Measurements from ENCODE around the gene BMP6.

Gene BMP6

GRCh38 chr6:7747433-7747832, 21.5 kb downstream of the BMP6 start:
- no peak for DNase-seq (ENCODE audit: low read depth)

- no peak for DNase-seq (ENCODE audit: low read depth)
Observed at GRCh38 chr6:7747901-7748504, 22.1 kb downstream of the BMP6 start.

- no peak for DNase-seq (ENCODE audit: low read depth)
Observed at GRCh38 chr6:7749478-7749877, 23.6 kb downstream of the BMP6 start.

- no peak for DNase-seq (ENCODE audit: low read depth)
Observed at GRCh38 chr6:7750197-7750596, 24.3 kb downstream of the BMP6 start.

GRCh38 chr6:7758456-7758855, 32.6 kb downstream of the BMP6 start:
- peak; percentile 79 for DNase-seq (ENCODE audit: low read depth)

- no peak for DNase-seq (ENCODE audit: low read depth)
Observed at GRCh38 chr6:7759320-7759719, 33.4 kb downstream of the BMP6 start.

GRCh38 chr6:7761051-7761450, 35.2 kb downstream of the BMP6 start:
- no peak for DNase-seq (ENCODE audit: low read depth)

- no peak for DNase-seq (ENCODE audit: low read depth)
Observed at GRCh38 chr6:7762760-7763159, 36.9 kb downstream of the BMP6 start.

- no peak for DNase-seq (ENCODE audit: low read depth)
Observed at GRCh38 chr6:7763881-7764280, 38.0 kb downstream of the BMP6 start.

GRCh38 chr6:7765575-7766325, 39.9 kb downstream of the BMP6 start:
- DNase-seq (ENCODE audit: low read depth): no peak

- no peak for DNase-seq (ENCODE audit: low read depth)
Observed at GRCh38 chr6:7769702-7770101, 43.8 kb downstream of the BMP6 start.

- DNase-seq (ENCODE audit: low read depth): no peak
Observed at GRCh38 chr6:7770111-7770510, 44.2 kb downstream of the BMP6 start.

- DNase-seq (ENCODE audit: low read depth): no peak
Observed at GRCh38 chr6:7770601-7771000, 44.7 kb downstream of the BMP6 start.

- no peak for DNase-seq (ENCODE audit: low read depth)
Observed at GRCh38 chr6:7773322-7773721, 47.4 kb downstream of the BMP6 start.

- DNase-seq (ENCODE audit: low read depth): no peak
Observed at GRCh38 chr6:7773914-7774313, 48.0 kb downstream of the BMP6 start.

GRCh38 chr6:7776509-7776908, 50.6 kb downstream of the BMP6 start:
- no peak for DNase-seq (ENCODE audit: low read depth)

- no peak for DNase-seq (ENCODE audit: low read depth)
Observed at GRCh38 chr6:7777074-7777473, 51.2 kb downstream of the BMP6 start.

- no peak for DNase-seq (ENCODE audit: low read depth)
Observed at GRCh38 chr6:7781240-7781639, 55.3 kb downstream of the BMP6 start.

- DNase-seq (ENCODE audit: low read depth): no peak
Observed at GRCh38 chr6:7784248-7784647, 58.3 kb downstream of the BMP6 start.

GRCh38 chr6:7784706-7785105, 58.8 kb downstream of the BMP6 start:
- no peak for DNase-seq (ENCODE audit: low read depth)

- DNase-seq (ENCODE audit: low read depth): no peak
Observed at GRCh38 chr6:7785243-7786035, 59.5 kb downstream of the BMP6 start.

- DNase-seq (ENCODE audit: low read depth): no peak
Observed at GRCh38 chr6:7786214-7786661, 60.3 kb downstream of the BMP6 start.

GRCh38 chr6:7787137-7787608, 61.3 kb downstream of the BMP6 start:
- peak; percentile 31 for DNase-seq (ENCODE audit: low read depth)
